OCI-LY1 (cell line): ENCODE measurements around the gene ARRDC2.
"Not testable (repeated sequence)": the region's sequence is repeated elsewhere in the genome, so short reads cannot be mapped to it uniquely, and the experiment has no call there.

Source experiments
- H2AFZ ChIP-seq: fragments of 200-600 bp; sonication (generic), shearing (Covaris generic); 2 replicates; pipeline ENCODE4 v1.6.0; 2014; ENCODE audit warnings: antibody characterized with exemption, mild to moderate bottlenecking, low read length
- H3F3A ChIP-seq: fragments of 200-600 bp; sonication (generic), shearing (Covaris generic); 2 replicates; pipeline ENCODE4 v1.6.0; 2014; ENCODE audit warnings: mild to moderate bottlenecking, antibody characterized with exemption, low read length, moderate library complexity; ENCODE audit not compliant: insufficient read depth
- H3K27ac ChIP-seq: fragments of 200-600 bp; sonication (generic); 2 replicates; pipeline ENCODE4 v1.5.1; 2014; ENCODE audit warnings: low read length, mixed run types, mild to moderate bottlenecking, low read depth; ENCODE audit not compliant: poor library complexity, severe bottlenecking
- H3K27me3 ChIP-seq: fragments of 200-600 bp; sonication (generic); 2 replicates; pipeline ENCODE4 v1.6.0; 2014; ENCODE audit warnings: antibody characterized with exemption, mild to moderate bottlenecking, low read length, moderate library complexity; ENCODE audit not compliant: insufficient read depth
- H3K36me3 ChIP-seq: fragments of 200-600 bp; sonication (generic); 2 replicates; pipeline ENCODE4 v1.6.1; 2014; ENCODE audit warnings: mild to moderate bottlenecking, antibody characterized with exemption, low read length, moderate library complexity, mixed read lengths; ENCODE audit not compliant: insufficient read depth
- H3K4me1 ChIP-seq: fragments of 200-600 bp; sonication (generic); 2 replicates; pipeline ENCODE4 v1.5.1; 2014; ENCODE audit warnings: mild to moderate bottlenecking, low read length, moderate library complexity; ENCODE audit not compliant: insufficient read depth, severe bottlenecking
- H3K4me2 ChIP-seq: fragments of 200-600 bp; sonication (generic), shearing (Covaris generic); 2 replicates; pipeline ENCODE4 v1.6.1; 2014; ENCODE audit warnings: low read length
- H3K4me3 ChIP-seq: fragments of 200-600 bp; sonication (generic); 2 replicates; pipeline ENCODE4 v1.5.1; 2014; ENCODE audit warnings: low read length, low read depth, mild to moderate bottlenecking, mixed read lengths; ENCODE audit not compliant: poor library complexity, severe bottlenecking
- H3K79me2 ChIP-seq: fragments of 200-600 bp; shearing (Covaris generic); 2 replicates; pipeline ENCODE4 v1.6.1; 2016; ENCODE audit warnings: mixed run types, low read length, mixed read lengths; ENCODE audit not compliant: insufficient read depth
- H3K9ac ChIP-seq: fragments of 200-600 bp; sonication (generic), shearing (Covaris generic); 2 replicates; pipeline ENCODE4 v1.6.1; 2014; ENCODE audit warnings: mild to moderate bottlenecking, low read length, mixed read lengths
- H3K9me2 ChIP-seq: fragments of 200-600 bp; sonication (generic), shearing (Covaris generic); 2 replicates; pipeline ENCODE4 v1.6.1; 2014; ENCODE audit warnings: low read depth, mild to moderate bottlenecking, low read length, mixed read lengths
- H3K9me3 ChIP-seq: fragments of 200-600 bp; shearing (Covaris generic); 2 replicates; pipeline ENCODE4 v1.6.1; 2014; ENCODE audit warnings: low read length, mixed read lengths
- H4K20me1 ChIP-seq: fragments of 200-600 bp; sonication (generic), shearing (Covaris generic); 2 replicates; pipeline ENCODE4 v1.6.0; 2016; ENCODE audit warnings: mild to moderate bottlenecking, low read length; ENCODE audit not compliant: insufficient read depth
- EZH2 ChIP-seq: fragments of 200-600 bp; sonication (generic), shearing (Covaris generic); IDR thresholded peaks from 2 replicates; pipeline ENCODE4 v1.8.0; 2017; ENCODE audit warnings: borderline replicate concordance, mixed run types, mild to moderate bottlenecking, antibody characterized with exemption, low read length, moderate library complexity, mixed read lengths
- TF ChIP-seq, protein P1 (sequence below): fragments of 200-600 bp; sonication (generic), shearing (Covaris generic); IDR thresholded peaks from 2 replicates; pipeline ENCODE4 v1.5.1; 2017; ENCODE audit warnings: mild to moderate bottlenecking, antibody characterized with exemption, low read length, moderate library complexity, mixed read lengths

The ARRDC2 gene

DNA sequence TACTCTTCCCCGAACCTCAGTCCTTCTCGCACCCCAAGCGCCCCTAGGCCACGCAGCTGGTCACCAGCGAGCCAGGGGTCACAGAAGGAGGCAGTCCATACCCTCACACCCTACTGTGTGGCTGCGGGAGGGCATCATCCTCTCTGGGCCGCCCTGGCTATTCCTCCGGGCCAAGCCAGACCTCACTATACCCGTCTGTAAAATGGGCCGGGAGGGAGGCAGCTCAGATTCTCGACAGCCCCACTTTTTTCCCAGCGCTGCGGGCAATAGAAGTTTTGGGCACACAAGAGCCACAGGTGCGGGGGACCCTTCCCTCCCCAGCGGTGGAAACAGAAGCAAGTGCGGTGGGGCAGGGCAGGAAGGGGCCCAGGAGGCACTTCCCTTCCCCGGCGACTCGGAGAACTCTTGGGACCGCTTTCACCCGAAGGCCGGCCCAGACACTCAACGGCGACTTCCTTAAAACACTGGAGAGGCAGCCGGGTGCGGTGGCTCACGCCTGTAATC is 5.6 kb upstream of the ARRDC2 start:
- Histone ChIP-seq H2AFZ (no peak overlapping the region), H3K36me3 (no peaks in the 10 kb centered on the region), H3K9me3 (no peaks in the 10 kb centered on the region), H3K79me2 (peaks cover 6% of the 10 kb centered on the region; the same call in 1 of the 2 replicates), H3K4me3 (peak overlapping the region; percentile 78), H3K27ac (peak overlapping the region; percentile 68), H3K9ac (peak overlapping the region; percentile 90), H4K20me1 (no peaks in the 10 kb centered on the region), H3F3A (0 out of 2 replicates have a peak, but pooled peaks cover 7% of the 10 kb centered on the region), H3K27me3 (no peaks in the 10 kb centered on the region), H3K9me2 (no peaks in the 10 kb centered on the region), H3K4me1 (peaks cover 30% of the 10 kb centered on the region), H3K4me2 (peak overlapping the region; percentile 91)
- TF ChIP-seq, protein P1, sequence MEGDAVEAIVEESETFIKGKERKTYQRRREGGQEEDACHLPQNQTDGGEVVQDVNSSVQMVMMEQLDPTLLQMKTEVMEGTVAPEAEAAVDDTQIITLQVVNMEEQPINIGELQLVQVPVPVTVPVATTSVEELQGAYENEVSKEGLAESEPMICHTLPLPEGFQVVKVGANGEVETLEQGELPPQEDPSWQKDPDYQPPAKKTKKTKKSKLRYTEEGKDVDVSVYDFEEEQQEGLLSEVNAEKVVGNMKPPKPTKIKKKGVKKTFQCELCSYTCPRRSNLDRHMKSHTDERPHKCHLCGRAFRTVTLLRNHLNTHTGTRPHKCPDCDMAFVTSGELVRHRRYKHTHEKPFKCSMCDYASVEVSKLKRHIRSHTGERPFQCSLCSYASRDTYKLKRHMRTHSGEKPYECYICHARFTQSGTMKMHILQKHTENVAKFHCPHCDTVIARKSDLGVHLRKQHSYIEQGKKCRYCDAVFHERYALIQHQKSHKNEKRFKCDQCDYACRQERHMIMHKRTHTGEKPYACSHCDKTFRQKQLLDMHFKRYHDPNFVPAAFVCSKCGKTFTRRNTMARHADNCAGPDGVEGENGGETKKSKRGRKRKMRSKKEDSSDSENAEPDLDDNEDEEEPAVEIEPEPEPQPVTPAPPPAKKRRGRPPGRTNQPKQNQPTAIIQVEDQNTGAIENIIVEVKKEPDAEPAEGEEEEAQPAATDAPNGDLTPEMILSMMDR, result no peak
- no peak for TF ChIP-seq EZH2

DNA sequence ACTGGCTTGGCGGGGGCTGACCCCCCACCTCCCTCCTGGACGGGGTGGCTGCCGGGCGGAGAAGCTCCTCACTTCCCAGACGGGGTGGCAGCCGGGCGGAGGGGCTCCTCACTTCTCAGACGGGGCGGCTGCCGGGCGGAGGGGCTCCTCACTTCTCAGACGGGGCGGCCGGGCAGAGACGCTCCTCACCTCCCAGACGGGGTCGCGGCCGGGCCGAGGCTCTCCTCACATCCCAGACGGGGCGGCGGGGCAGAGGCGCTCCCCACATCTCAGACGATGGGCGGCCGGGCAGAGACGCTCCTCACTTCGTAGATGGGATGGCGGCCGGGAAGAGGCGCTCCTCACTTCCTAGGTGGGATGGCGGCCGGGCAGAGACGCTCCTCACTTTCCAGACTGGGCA is 2.2 kb upstream of the ARRDC2 start:
- H3K4me3 ChIP-seq, H4K20me1 ChIP-seq, H3K79me2 ChIP-seq, H3K27ac ChIP-seq, H3K27me3 ChIP-seq, H3K9me3 ChIP-seq, H3F3A ChIP-seq, H3K9ac ChIP-seq, H2AFZ ChIP-seq, H3K9me2 ChIP-seq, H3K4me2 ChIP-seq: not testable (repeated sequence)
- peaks cover 26% of the 10 kb centered on the region for H3K36me3 ChIP-seq
- peaks cover 26% of the 10 kb centered on the region for H3K4me1 ChIP-seq

DNA sequence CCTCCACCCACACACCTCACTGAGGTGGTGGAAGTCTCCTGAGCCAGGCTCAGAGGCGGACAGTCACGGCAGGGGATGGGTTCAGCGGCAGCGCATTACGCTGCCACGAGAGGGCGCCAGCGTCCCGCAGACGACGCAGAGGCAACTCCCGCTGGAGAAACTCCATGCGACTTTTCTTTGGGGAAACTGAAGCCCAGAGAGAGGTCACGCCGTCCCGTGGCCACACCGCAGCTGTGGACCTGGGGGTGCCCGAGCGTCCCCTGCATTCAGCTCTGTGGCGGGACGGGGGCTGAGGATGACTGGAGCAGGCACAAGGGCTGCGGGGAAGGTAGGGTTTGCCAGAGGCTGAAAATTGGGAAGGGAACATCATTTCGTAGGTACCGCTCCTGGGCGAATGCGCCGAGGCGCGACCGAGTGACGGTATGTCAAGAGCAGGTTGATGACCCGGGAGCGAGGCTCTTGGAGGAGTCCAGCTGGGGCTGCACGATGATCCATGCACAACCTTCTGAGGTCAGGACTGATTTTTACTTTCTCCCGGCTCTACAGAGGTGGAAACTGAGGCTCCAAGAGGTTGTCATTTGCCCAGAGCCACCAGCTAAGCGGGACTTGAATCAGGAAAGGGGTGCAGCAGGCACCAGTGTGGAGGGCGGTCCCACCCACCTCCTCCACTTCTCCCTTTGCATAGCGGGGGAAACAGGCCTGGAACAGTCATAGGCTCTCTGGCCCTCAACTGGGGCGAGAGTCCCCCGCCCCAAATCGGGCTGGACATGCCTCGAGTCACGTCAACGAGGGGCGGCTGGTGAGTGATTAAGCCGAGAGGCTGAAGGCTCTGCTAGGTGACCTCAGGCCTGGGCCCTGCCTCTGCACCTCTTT is 690 bp upstream of the ARRDC2 start:
- H3K9ac ChIP-seq, result peak overlapping the region; percentile 46; the same call in 1 of the 2 replicates
- H3K27ac ChIP-seq, result peak overlapping the region; percentile 82
- peak overlapping the region; percentile 50 for H3K4me3 ChIP-seq
- no peaks in the 10 kb centered on the region for H3K9me3 ChIP-seq
- peaks cover 26% of the 10 kb centered on the region for H3K4me1 ChIP-seq
- H2AFZ ChIP-seq, result no peak overlapping the region
- H3K9me2 ChIP-seq, result no peaks in the 10 kb centered on the region
- TF ChIP-seq, protein P1, result peak; percentile 98
- no peak for TF ChIP-seq EZH2
- H3F3A ChIP-seq, result no peaks in the 10 kb centered on the region
- peak overlapping the region; percentile 72 for H3K4me2 ChIP-seq
- no peaks in the 10 kb centered on the region for H4K20me1 ChIP-seq
- H3K79me2 ChIP-seq, result peaks cover under 1% of the 10 kb centered on the region; the same call in 1 of the 2 replicates
- H3K36me3 ChIP-seq, result peaks cover 36% of the 10 kb centered on the region
- no peaks in the 10 kb centered on the region for H3K27me3 ChIP-seq
